Measurements from ENCODE around the gene ASPM. TPM values are rescaled to one million over a fixed set of nuclear protein-coding genes. Genes with fewer than 3 reads are reported as not detected.
A peak's percentile ranks its signal among the peaks of the same experiment; 100 is the strongest.

ASPM gene
- total and polyA plus RNA-seq, 2 donors (not counting 1 experiment from before 2014, with no cell fraction given): 4.4 to 9.7 TPM

DNA sequence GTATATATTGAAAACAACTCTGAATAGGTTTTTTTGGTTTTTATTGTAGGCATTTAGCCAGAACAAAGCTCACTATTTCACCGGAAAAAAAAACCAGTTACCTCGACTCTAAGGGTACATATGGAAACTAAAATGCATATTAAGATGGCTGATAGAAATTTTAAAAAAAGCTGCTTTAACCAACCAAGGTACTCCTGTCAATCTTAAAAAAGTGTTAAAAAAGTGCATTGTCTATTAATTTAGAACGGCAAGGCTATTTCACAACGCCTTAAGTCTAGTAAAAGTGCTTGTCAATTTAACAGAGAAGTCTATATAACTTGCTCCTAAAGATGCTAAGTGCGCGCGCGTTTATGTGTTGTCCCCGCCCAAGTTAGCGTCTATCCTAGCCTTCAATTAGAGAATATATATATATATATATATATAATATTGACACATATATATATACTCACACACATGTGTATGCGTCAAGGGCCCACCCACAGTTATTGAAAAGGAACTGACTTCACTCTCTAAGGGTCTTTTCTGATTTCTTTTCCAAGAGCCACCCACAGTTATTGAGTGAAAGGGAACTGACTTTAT lies 934 bp downstream of the ASPM start:
- Histone ChIP-seq H2AFZ (ENCODE audit: low read length) (peak overlapping the region; percentile 93), H4K20me1 (ENCODE audit: control insufficient read depth, extremely low read depth, insufficient read depth, low read length) (no peaks in the 10 kb centered on the region), H3K4me3 (replicated peaks in 1 of 4; ENCODE audit: control extremely low read depth in 1 of 4, insufficient read depth in 1 of 4, low read depth in 3 of 4, low read length in 4 of 4) (peak overlapping the region; percentile 74 to 92 (median 86)), H3K27me3 (ENCODE audit: control insufficient read depth, insufficient read depth, low read length) (no peaks in the 10 kb centered on the region), H3K27ac (ENCODE audit: insufficient read depth, low read length) (peak overlapping the region; percentile 74), H3K79me2 (ENCODE audit: control insufficient read depth, insufficient read depth, low read length) (peaks cover 56% of the 10 kb centered on the region), H3K4me1 (ENCODE audit: control insufficient read depth, extremely low read depth, insufficient read depth, low read length) (peaks cover 5% of the 10 kb centered on the region), H3K9ac (ENCODE audit: insufficient read depth, low read length) (peak overlapping the region; percentile 69), H3K9me3 (ENCODE audit: control insufficient read depth, insufficient read depth, low read depth, low read length) (no peaks in the 10 kb centered on the region), H3K4me2 (ENCODE audit: extremely low read depth, insufficient read depth, low read length) (peak overlapping the region; percentile 93), H3K36me3 (ENCODE audit: control insufficient read depth, insufficient read depth, low read length) (no peaks in the 10 kb centered on the region)
- TF ChIP-seq EZH2 (IDR thresholded peaks at IDR 0.05; ENCODE audit: low read length, missing control alignments): no peak
- TF ChIP-seq, protein P1, sequence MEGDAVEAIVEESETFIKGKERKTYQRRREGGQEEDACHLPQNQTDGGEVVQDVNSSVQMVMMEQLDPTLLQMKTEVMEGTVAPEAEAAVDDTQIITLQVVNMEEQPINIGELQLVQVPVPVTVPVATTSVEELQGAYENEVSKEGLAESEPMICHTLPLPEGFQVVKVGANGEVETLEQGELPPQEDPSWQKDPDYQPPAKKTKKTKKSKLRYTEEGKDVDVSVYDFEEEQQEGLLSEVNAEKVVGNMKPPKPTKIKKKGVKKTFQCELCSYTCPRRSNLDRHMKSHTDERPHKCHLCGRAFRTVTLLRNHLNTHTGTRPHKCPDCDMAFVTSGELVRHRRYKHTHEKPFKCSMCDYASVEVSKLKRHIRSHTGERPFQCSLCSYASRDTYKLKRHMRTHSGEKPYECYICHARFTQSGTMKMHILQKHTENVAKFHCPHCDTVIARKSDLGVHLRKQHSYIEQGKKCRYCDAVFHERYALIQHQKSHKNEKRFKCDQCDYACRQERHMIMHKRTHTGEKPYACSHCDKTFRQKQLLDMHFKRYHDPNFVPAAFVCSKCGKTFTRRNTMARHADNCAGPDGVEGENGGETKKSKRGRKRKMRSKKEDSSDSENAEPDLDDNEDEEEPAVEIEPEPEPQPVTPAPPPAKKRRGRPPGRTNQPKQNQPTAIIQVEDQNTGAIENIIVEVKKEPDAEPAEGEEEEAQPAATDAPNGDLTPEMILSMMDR (conservative IDR thresholded peaks at IDR 0.05 in 1 of 2, IDR thresholded peaks at IDR 0.05 in 1 of 2; ENCODE audit: low read depth in 1 of 2, low read length in 2 of 2): no peak
- DNase-seq (ENCODE audit: low read depth in 2 of 2): peak in 1 of 2 donors; percentile 31

DNA sequence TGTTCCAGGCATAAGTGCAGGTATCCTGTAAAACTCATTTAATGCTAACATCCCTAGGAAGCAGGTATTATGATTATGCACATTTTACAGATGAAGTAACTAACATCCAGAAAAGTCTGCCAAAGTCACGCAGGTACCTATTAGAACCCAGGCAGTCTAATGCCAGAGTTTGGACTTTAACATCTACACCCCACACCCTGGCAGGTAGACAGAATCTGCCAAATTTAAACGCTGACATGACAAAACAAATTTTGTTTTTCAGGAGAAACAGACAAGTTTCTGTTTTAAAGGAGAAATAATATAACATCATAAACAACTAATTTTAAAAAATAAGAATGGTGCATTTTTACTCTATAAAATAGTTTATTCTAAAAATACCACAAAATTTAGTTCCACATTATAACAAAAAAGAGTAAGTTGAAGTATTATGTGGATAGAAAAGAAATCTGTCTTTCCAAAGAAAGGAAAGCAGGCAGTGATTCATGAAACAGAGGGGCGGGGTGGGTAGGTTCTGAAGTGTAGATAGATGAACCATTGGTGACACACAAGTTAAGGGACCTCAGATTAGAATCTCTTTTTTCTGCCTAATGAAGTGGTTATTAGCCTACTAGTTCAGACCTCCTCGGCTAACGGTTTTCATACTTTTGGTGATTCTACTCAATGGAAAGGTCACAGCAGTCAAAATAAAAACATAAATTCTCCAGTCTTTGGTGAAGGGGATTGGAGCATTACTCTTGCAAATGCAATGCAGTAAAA lies 1.7 kb downstream of the ASPM start:
- peak overlapping the region; percentile 43 for H2AFZ ChIP-seq (ENCODE audit: low read length)
- no peaks in the 10 kb centered on the region for H3K9me3 ChIP-seq (ENCODE audit: control insufficient read depth, insufficient read depth, low read depth, low read length)
- peak; percentile 43 to 53 for DNase-seq (ENCODE audit: low read depth in 2 of 2)
- H3K9ac ChIP-seq (ENCODE audit: insufficient read depth, low read length): no peak overlapping the region
- no peaks in the 10 kb centered on the region for H3K36me3 ChIP-seq (ENCODE audit: control insufficient read depth, insufficient read depth, low read length)
- no peak overlapping the region for H3K27ac ChIP-seq (ENCODE audit: insufficient read depth, low read length)
- TF ChIP-seq, protein P1 (conservative IDR thresholded peaks at IDR 0.05 in 1 of 2, IDR thresholded peaks at IDR 0.05 in 1 of 2; ENCODE audit: low read depth in 1 of 2, low read length in 2 of 2): no peak
- no peak for TF ChIP-seq EZH2 (IDR thresholded peaks at IDR 0.05; ENCODE audit: low read length, missing control alignments)
- H3K27me3 ChIP-seq (ENCODE audit: control insufficient read depth, insufficient read depth, low read length): no peaks in the 10 kb centered on the region
- H3K4me2 ChIP-seq (ENCODE audit: extremely low read depth, insufficient read depth, low read length): peak overlapping the region; percentile 93
- H3K4me3 ChIP-seq (replicated peaks in 1 of 4; ENCODE audit: control extremely low read depth in 1 of 4, insufficient read depth in 1 of 4, low read depth in 3 of 4, low read length in 4 of 4): peak overlapping the region; percentile 74 to 92 (median 86)
- H3K79me2 ChIP-seq (ENCODE audit: control insufficient read depth, insufficient read depth, low read length): peaks cover 64% of the 10 kb centered on the region
- H4K20me1 ChIP-seq (ENCODE audit: control insufficient read depth, extremely low read depth, insufficient read depth, low read length): no peaks in the 10 kb centered on the region
- peaks cover 6% of the 10 kb centered on the region for H3K4me1 ChIP-seq (ENCODE audit: control insufficient read depth, extremely low read depth, insufficient read depth, low read length)

DNA sequence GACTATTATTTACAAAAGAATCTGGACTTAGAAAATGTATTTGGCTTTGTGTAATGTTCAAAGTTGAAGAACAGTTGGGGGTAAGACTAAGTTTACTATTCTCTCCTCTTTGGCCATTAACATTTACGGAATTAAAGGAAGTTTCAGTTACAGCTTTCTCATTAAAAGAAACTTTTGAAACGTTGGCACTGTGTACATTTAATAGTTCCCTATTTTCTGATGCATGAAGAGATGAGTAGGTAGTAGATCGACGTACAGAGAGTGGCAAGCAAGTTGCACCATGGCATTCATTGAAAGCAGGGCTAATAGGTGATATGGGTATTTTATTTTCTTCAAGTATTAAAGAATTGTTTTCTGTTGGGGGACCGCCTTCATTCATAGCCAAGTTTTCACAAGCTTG lies 3.2 kb downstream of the ASPM start:
- Histone ChIP-seq H3K4me3 (replicated peaks in 1 of 4; ENCODE audit: control extremely low read depth in 1 of 4, insufficient read depth in 1 of 4, low read depth in 3 of 4, low read length in 4 of 4) (no peak overlapping the region), H4K20me1 (ENCODE audit: control insufficient read depth, extremely low read depth, insufficient read depth, low read length) (no peaks in the 10 kb centered on the region), H3K36me3 (ENCODE audit: control insufficient read depth, insufficient read depth, low read length) (no peaks in the 10 kb centered on the region), H3K4me1 (ENCODE audit: control insufficient read depth, extremely low read depth, insufficient read depth, low read length) (peaks cover 6% of the 10 kb centered on the region), H3K4me2 (ENCODE audit: extremely low read depth, insufficient read depth, low read length) (peak overlapping the region; percentile 61), H3K27ac (ENCODE audit: insufficient read depth, low read length) (no peak overlapping the region), H3K9ac (ENCODE audit: insufficient read depth, low read length) (no peak overlapping the region), H3K9me3 (ENCODE audit: control insufficient read depth, insufficient read depth, low read depth, low read length) (no peaks in the 10 kb centered on the region), H3K27me3 (ENCODE audit: control insufficient read depth, insufficient read depth, low read length) (no peaks in the 10 kb centered on the region), H2AFZ (ENCODE audit: low read length) (peak overlapping the region; percentile 79), H3K79me2 (ENCODE audit: control insufficient read depth, insufficient read depth, low read length) (peaks cover 70% of the 10 kb centered on the region)
- peak in 1 of 2 donors; percentile 23 for DNase-seq (ENCODE audit: low read depth in 2 of 2)
- TF ChIP-seq EZH2 (IDR thresholded peaks at IDR 0.05; ENCODE audit: low read length, missing control alignments): no peak
- TF ChIP-seq, protein P1 (conservative IDR thresholded peaks at IDR 0.05 in 1 of 2, IDR thresholded peaks at IDR 0.05 in 1 of 2; ENCODE audit: low read depth in 1 of 2, low read length in 2 of 2): no peak

Data from fibroblast of lung (primary cell).